Prostate gland (tissue), 2 donors: ENCODE results near the gene ALPP.

Source experiments
- CTCF ChIP-seq, 4 experiments: fragments of 200-600 bp in 2 of 4; fragments of 450-650 bp in 2 of 4; sonication (generic) in 2 of 4; IDR thresholded peaks; 1 replicate in 3 of 4; 2 replicates in 1 of 4; pipeline ENCODE4 v1.5.1; 2016 to 2019; ENCODE audit warnings: antibody characterized with exemption in 4 of 4, mild to moderate bottlenecking in 2 of 4, moderate library complexity in 2 of 4
- POLR2A ChIP-seq: fragments of 450-650 bp; IDR thresholded peaks from one replicate; pipeline ENCODE4 v1.6.1; 2016; ENCODE audit warnings: antibody characterized with exemption, mild to moderate bottlenecking

GRCh38 chr2:232390661-232391060 lies 12.1 kb downstream of the ALPP start:
- TF ChIP-seq POLR2A = no peak
- TF ChIP-seq CTCF (IDR thresholded peaks at IDR 0.05) = no peak
